Panc1 (cell line): ENCODE data around the gene TVP23A. TPM values are rescaled to one million over a fixed set of nuclear protein-coding genes. Genes with fewer than 3 reads are reported as not detected.

ENCODE experiments used
- ATAC-seq: fragments of 200-7000 bp; cut with Tn5 transposase; 2 replicates; pipeline ENCODE4 v1.9.1; 2020; ENCODE audit warnings: mild to moderate bottlenecking, moderate library complexity
- BruUV-seq: library from RNA; stranded (reverse); fragments of 400-500 nt; replicated peaks from 2 replicates; lab custom pipeline; 2021; lab: Mats Ljungman, UMichigan
- CTCF ChIA-PET: fragments of 300-600 bp; sonication (Branson Sonifier 250); formaldehyde crosslinking; loops from one replicate; lab custom pipeline; 2022; ENCODE audit warnings: antibody characterized with exemption; lab: Charles Lee
- POLR2A ChIA-PET: fragments of 300-600 bp; sonication (Branson Sonifier 250); formaldehyde crosslinking; loops from one replicate; lab custom pipeline; 2022; ENCODE audit warnings: antibody characterized with exemption; lab: Charles Lee
- DNase-seq: peaks from one replicate; pipeline ENCODE4 v3.0.0-alpha.2; 2010; ENCODE audit warnings: low read depth, low spot score
- H3K27ac ChIP-seq: 2 replicates; pipeline ENCODE4 v1.5.1; 2011; ENCODE audit warnings: mild to moderate bottlenecking, low read length, inconsistent platforms
- H3K27me3 ChIP-seq: fragments of 200-500 bp; sonication (Bioruptor generic); 2 replicates; pipeline ENCODE4 v1.6.0; 2014; ENCODE audit warnings: low read length, inconsistent platforms; ENCODE audit not compliant: control insufficient read depth, insufficient read depth
- H3K36me3 ChIP-seq: fragments of 200-500 bp; sonication (Bioruptor generic); 2 replicates; pipeline ENCODE4 v1.5.1; 2014; ENCODE audit warnings: inconsistent platforms, mild to moderate bottlenecking, low read length, moderate library complexity; ENCODE audit not compliant: control insufficient read depth, insufficient read depth
- H3K4me1 ChIP-seq: 2 replicates; pipeline ENCODE4 v1.5.1; 2011; ENCODE audit warnings: inconsistent platforms, mild to moderate bottlenecking, low read length, moderate library complexity; ENCODE audit not compliant: control insufficient read depth, insufficient read depth
- H3K4me3 ChIP-seq, 2 experiments: 2 replicates each; pipeline ENCODE4 v1.5.1; 2011 to 2012; ENCODE audit warnings: low read depth in 2 of 2, low read length in 2 of 2, mild to moderate bottlenecking in 2 of 2, inconsistent platforms in 1 of 2, moderate library complexity in 1 of 2
- H3K9me3 ChIP-seq: fragments of 200-500 bp; sonication (Bioruptor generic); 2 replicates; pipeline ENCODE4 v1.5.1; 2014; ENCODE audit warnings: low read depth, mild to moderate bottlenecking, inconsistent platforms, low read length, moderate library complexity; ENCODE audit not compliant: control insufficient read depth, insufficient read depth
- CTCF ChIP-seq: fragments of 450-650 bp; IDR thresholded peaks from 2 replicates; pipeline ENCODE4 v1.5.1; 2017; ENCODE audit warnings: mild to moderate bottlenecking
- POLR2AphosphoS5 ChIP-seq: IDR thresholded peaks from 2 replicates; pipeline ENCODE4 v1.6.1; 2012; ENCODE audit warnings: mild to moderate bottlenecking, low read depth, low read length, moderate library complexity
- REST ChIP-seq, 2 experiments: IDR thresholded peaks; 2 replicates each; pipeline ENCODE4 v1.6.1; 2011 to 2012; ENCODE audit warnings: low read depth in 2 of 2, control low read depth in 1 of 2, low read length in 1 of 2, mild to moderate bottlenecking in 1 of 2, moderate library complexity in 1 of 2; ENCODE audit not compliant: insufficient read depth in 1 of 2
- SIN3A ChIP-seq: IDR thresholded peaks from 2 replicates; pipeline ENCODE4 v1.6.1; 2012; ENCODE audit warnings: low read depth, mild to moderate bottlenecking, low read length, moderate library complexity, borderline replicate concordance; ENCODE audit not compliant: insufficient read depth
- TCF7L2 ChIP-seq: IDR thresholded peaks from 2 replicates; pipeline ENCODE4 v1.6.1; 2011; ENCODE audit warnings: mild to moderate bottlenecking, low read depth, low read length, inconsistent platforms
- in situ Hi-C: cut with HindIII; loops from 2 replicates; pipeline ENCODE4 v1.10.0; 2016; ENCODE audit warnings: low sequenced_read_pairs, low pct_unique_long_range_greater_than_20kb
- intact Hi-C: fragments of 100-400 bp; cut with micrococcal nuclease; formaldehyde crosslinking; loops from one replicate; pipeline ENCODE4 v1.10.0; 2022; ENCODE audit not compliant: unreplicated experiment
- total RNA-seq: library from RNA; stranded (reverse); gene quantifications from one replicate; pipeline ENCODE4 v1.2.1, GENCODE V29; 2021; ENCODE audit not compliant: unreplicated experiment

Gene TVP23A
- total RNA-seq, 1 experiment from 2014 or later: not detected

GRCh38 chr16:10867199-10867598 lies 48.6 kb upstream of the TVP23A start:
- Histone ChIP-seq H3K4me3 (no peak overlapping the region), H3K27me3 (peaks cover 17% of the 10 kb centered on the region), H3K4me1 (no peaks in the 10 kb centered on the region), H3K27ac (no peak overlapping the region), H3K9me3 (no peaks in the 10 kb centered on the region), H3K36me3 (no peaks in the 10 kb centered on the region)
- no peak for ATAC-seq
- no peak for DNase-seq
- intact Hi-C loops (no loop called here), in situ Hi-C loops (no loop called here)
- TF ChIP-seq SIN3A (no peak), REST (IDR thresholded peaks at IDR 0.05; ENCODE audit: insufficient read depth in 1 of 2, low read depth in 2 of 2, low read length in 1 of 2) (no peak)
- BruUV-seq: no TSS peak
- POLR2A ChIA-PET: interaction anchor here (0.6 kb wide), 1 partner anchor 40 kb away, joined by 3 read pairs; no protein-coding TSS in a partner anchor
- CTCF ChIA-PET: no interaction called here

GRCh38 chr16:10865991-10866966 lies 47.7 kb upstream of the TVP23A start:
- BruUV-seq: no TSS peak
- peaks cover 17% of the 10 kb centered on the region for H3K27me3 ChIP-seq
- ATAC-seq (no peak), DNase-seq (no peak)
- H3K4me3 ChIP-seq: no peak overlapping the region
- intact Hi-C loops: no loop called here
- H3K36me3 ChIP-seq: no peaks in the 10 kb centered on the region
- POLR2A ChIA-PET: no interaction called here
- no peaks in the 10 kb centered on the region for H3K9me3 ChIP-seq
- H3K27ac ChIP-seq: no peak overlapping the region
- CTCF ChIA-PET: interaction anchor here (0.7 kb wide), 1 partner anchor 100 kb away, joined by 3 read pairs; no protein-coding TSS in a partner anchor
- in situ Hi-C loops: no loop called here
- no peaks in the 10 kb centered on the region for H3K4me1 ChIP-seq
- TF ChIP-seq SIN3A: no peak
- no peak for TF ChIP-seq CTCF
- TF ChIP-seq TCF7L2: no peak
- TF ChIP-seq POLR2AphosphoS5: no peak
- TF ChIP-seq REST (IDR thresholded peaks at IDR 0.05; ENCODE audit: insufficient read depth in 1 of 2, low read depth in 2 of 2, low read length in 1 of 2): no peak
